Stromal cell of bone marrow (primary cell): Measurements from ENCODE around the gene RPS26.
"Not testable (repeated sequence)": the region's sequence is repeated elsewhere in the genome, so short reads cannot be mapped to it uniquely, and the experiment has no call there.

ENCODE experiments used
- DNase-seq: peaks from one replicate; pipeline ENCODE4 v3.0.0-alpha.2; 2012; ENCODE audit warnings: low read depth

RPS26 gene

GRCh38 chr12:56041552-56042429 lies at the start of gene RPS26:
Gene RPS26, plus strand, starts transcription at chr12:56041918. Its CDS starts 249 bp downstream, at chr12:56042167.
- DNase-seq, result peak; percentile 99

GRCh38 chr12:55993230-55993853 lies 48.4 kb upstream of the RPS26 start:
- DNase-seq, result no peak

- no peak for DNase-seq
Observed at GRCh38 chr12:55995366-55995765, 46.4 kb upstream of the RPS26 start.

GRCh38 chr12:55996201-55996714 lies 45.5 kb upstream of the RPS26 start:
- DNase-seq, result no peak

- DNase-seq, result peak; percentile 97
Observed at GRCh38 chr12:55996715-55997534, 44.8 kb upstream of the RPS26 start, which contains the start of gene SUOX. Gene SUOX, plus strand, starts transcription at chr12:55997276. Its CDS starts 4,946 bp downstream, at chr12:56002222.

- DNase-seq, result no peak
Observed at GRCh38 chr12:55997535-55997859, 44.2 kb upstream of the RPS26 start.

- not testable (repeated sequence) for DNase-seq
Observed at GRCh38 chr12:55999522-55999921, 42.2 kb upstream of the RPS26 start.

- not testable (repeated sequence) for DNase-seq
Observed at GRCh38 chr12:55999999-56000540, 41.6 kb upstream of the RPS26 start.

- DNase-seq, result no peak
Observed at GRCh38 chr12:56001487-56002100, 40.1 kb upstream of the RPS26 start.

GRCh38 chr12:56003376-56003775 lies 38.3 kb upstream of the RPS26 start:
- not testable (repeated sequence) for DNase-seq

GRCh38 chr12:56004211-56004610 lies 37.5 kb upstream of the RPS26 start:
- DNase-seq, result no peak

GRCh38 chr12:56007564-56008559 lies 33.9 kb upstream of the RPS26 start:
- DNase-seq, result no peak

GRCh38 chr12:56010111-56010570 lies 31.6 kb upstream of the RPS26 start:
- DNase-seq, result no peak

GRCh38 chr12:56011509-56012090 lies 30.1 kb upstream of the RPS26 start:
- DNase-seq, result no peak

- no peak for DNase-seq
Observed at GRCh38 chr12:56013482-56013881, 28.2 kb upstream of the RPS26 start.

- DNase-seq, result no peak
Observed at GRCh38 chr12:56014205-56014604, 27.5 kb upstream of the RPS26 start.

- DNase-seq, result no peak
Observed at GRCh38 chr12:56017181-56017580, 24.5 kb upstream of the RPS26 start.

- no peak for DNase-seq
Observed at GRCh38 chr12:56018356-56018755, 23.4 kb upstream of the RPS26 start.

GRCh38 chr12:56020423-56021184 lies 21.1 kb upstream of the RPS26 start, which contains the start of gene IKZF4:
Gene IKZF4, plus strand, starts transcription at chr12:56021043. Its CDS starts 451 bp downstream, at chr12:56021494.
- no peak for DNase-seq
